Measurements from ENCODE around the gene FAH. TPM values are rescaled to one million over a fixed set of nuclear protein-coding genes. Genes with fewer than 3 reads are reported as not detected.

Gene FAH
- total RNA-seq, 1 donor from 2014 or later = 8.3 TPM

DNA sequence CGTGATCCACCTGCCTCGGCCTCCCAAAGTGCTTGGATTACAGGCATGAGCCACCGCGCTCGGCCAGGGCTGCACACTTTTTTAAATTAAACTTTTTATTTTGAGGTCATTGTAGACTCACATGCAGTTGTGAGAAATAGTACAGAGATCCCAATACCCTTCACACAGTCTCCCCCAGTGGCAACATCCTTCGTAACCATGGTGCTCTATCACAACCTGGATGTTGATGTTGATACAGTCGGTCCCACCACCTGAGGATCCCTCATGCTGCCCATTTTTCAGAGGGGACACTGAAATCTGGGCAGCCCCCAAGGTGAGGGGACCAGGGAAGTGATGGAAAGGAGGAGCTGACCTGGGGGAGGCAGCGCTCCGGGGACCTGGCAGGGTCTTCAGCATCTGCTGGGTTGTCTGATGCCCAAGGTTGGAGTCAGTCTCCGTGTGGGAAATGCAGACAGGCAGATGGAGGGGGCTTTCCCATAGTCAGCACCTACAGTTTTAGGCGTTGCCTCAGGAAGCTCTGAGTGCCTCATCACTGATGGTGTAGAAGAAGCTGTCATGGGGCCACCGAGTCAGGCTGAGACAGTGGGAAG, 17.1 kb downstream of the FAH start:
- no peaks in the 10 kb centered on the region for H3K36me3 ChIP-seq
- no peaks in the 10 kb centered on the region for H3K27me3 ChIP-seq
- H4K20me1 ChIP-seq (ENCODE audit: low read depth) = no peaks in the 10 kb centered on the region
- H3K4me2 ChIP-seq = no peak overlapping the region
- no peak overlapping the region for H3K27ac Mint-ChIP-seq
- H2AFZ ChIP-seq (replicated peaks) = no peak overlapping the region
- H3K79me2 ChIP-seq (ENCODE audit: low read depth) = no peaks in the 10 kb centered on the region
- TF ChIP-seq, protein P1, sequence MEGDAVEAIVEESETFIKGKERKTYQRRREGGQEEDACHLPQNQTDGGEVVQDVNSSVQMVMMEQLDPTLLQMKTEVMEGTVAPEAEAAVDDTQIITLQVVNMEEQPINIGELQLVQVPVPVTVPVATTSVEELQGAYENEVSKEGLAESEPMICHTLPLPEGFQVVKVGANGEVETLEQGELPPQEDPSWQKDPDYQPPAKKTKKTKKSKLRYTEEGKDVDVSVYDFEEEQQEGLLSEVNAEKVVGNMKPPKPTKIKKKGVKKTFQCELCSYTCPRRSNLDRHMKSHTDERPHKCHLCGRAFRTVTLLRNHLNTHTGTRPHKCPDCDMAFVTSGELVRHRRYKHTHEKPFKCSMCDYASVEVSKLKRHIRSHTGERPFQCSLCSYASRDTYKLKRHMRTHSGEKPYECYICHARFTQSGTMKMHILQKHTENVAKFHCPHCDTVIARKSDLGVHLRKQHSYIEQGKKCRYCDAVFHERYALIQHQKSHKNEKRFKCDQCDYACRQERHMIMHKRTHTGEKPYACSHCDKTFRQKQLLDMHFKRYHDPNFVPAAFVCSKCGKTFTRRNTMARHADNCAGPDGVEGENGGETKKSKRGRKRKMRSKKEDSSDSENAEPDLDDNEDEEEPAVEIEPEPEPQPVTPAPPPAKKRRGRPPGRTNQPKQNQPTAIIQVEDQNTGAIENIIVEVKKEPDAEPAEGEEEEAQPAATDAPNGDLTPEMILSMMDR (IDR thresholded peaks at IDR 0.05) = no peak
- TF ChIP-seq EZH2 (IDR thresholded peaks at IDR 0.05) (no peak), EZH2phosphoT487 (IDR thresholded peaks at IDR 0.05) (no peak)
- H3K4me1 Mint-ChIP-seq = peaks cover 6% of the 10 kb centered on the region
- no peaks in the 10 kb centered on the region for H3K9me3 Mint-ChIP-seq
- H3K9me3 ChIP-seq (ENCODE audit: low read depth) = no peaks in the 10 kb centered on the region
- H3K9ac ChIP-seq = no peak overlapping the region
- no peaks in the 10 kb centered on the region for H3F3A ChIP-seq (ENCODE audit: low read depth)
- no peak overlapping the region for H3K4me3 Mint-ChIP-seq
- H3K4me1 ChIP-seq = no peaks in the 10 kb centered on the region
- no peak overlapping the region for H3K4me3 ChIP-seq
- H3K27ac ChIP-seq = no peak overlapping the region
- DNase-seq (ENCODE audit: low spot score) = no peak
- peaks cover 8% of the 10 kb centered on the region for H3K27me3 Mint-ChIP-seq (ENCODE audit: insufficient read depth, low read depth)
- peaks cover 4% of the 10 kb centered on the region for H3K36me3 Mint-ChIP-seq

DNA sequence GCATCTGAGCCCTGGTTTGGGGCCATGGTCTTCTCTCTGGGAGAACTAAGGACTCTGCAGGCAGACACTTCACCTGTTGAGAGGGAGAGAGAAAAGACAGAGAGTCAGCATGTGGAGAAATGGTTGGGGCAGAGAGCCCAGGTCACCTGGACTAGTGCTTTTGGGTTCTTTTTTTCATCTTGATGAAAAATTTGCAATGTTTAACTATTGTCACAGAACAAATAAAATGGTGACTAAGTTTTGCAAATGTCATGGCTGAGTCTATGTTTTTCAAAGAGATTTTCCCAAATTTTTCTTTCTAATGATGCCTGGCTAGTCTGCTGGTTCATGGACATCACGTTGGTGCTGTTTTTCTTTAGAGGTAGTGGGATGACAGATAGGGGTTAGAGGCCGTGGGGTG, 17.8 kb downstream of the FAH start:
- H3K4me1 ChIP-seq = no peaks in the 10 kb centered on the region
- no peak overlapping the region for H3K27ac ChIP-seq
- no peak for DNase-seq (ENCODE audit: low spot score)
- H4K20me1 ChIP-seq (ENCODE audit: low read depth) = no peaks in the 10 kb centered on the region
- H3K4me2 ChIP-seq = no peak overlapping the region
- no peaks in the 10 kb centered on the region for H3K79me2 ChIP-seq (ENCODE audit: low read depth)
- H3K27me3 ChIP-seq = no peaks in the 10 kb centered on the region
- H3K27me3 Mint-ChIP-seq (ENCODE audit: insufficient read depth, low read depth) = peaks cover 8% of the 10 kb centered on the region
- H3K36me3 Mint-ChIP-seq = peaks cover 4% of the 10 kb centered on the region
- H2AFZ ChIP-seq (replicated peaks) = no peak overlapping the region
- TF ChIP-seq EZH2 (IDR thresholded peaks at IDR 0.05) (no peak), EZH2phosphoT487 (IDR thresholded peaks at IDR 0.05) (no peak)
- TF ChIP-seq, protein P1 (IDR thresholded peaks at IDR 0.05) = no peak
- no peak overlapping the region for H3K27ac Mint-ChIP-seq
- H3K9me3 Mint-ChIP-seq = no peaks in the 10 kb centered on the region
- no peaks in the 10 kb centered on the region for H3K36me3 ChIP-seq
- no peaks in the 10 kb centered on the region for H3F3A ChIP-seq (ENCODE audit: low read depth)
- no peak overlapping the region for H3K4me3 ChIP-seq
- H3K4me3 Mint-ChIP-seq = no peak overlapping the region
- peaks cover 6% of the 10 kb centered on the region for H3K4me1 Mint-ChIP-seq
- H3K9me3 ChIP-seq (ENCODE audit: low read depth) = no peaks in the 10 kb centered on the region
- no peak overlapping the region for H3K9ac ChIP-seq

DNA sequence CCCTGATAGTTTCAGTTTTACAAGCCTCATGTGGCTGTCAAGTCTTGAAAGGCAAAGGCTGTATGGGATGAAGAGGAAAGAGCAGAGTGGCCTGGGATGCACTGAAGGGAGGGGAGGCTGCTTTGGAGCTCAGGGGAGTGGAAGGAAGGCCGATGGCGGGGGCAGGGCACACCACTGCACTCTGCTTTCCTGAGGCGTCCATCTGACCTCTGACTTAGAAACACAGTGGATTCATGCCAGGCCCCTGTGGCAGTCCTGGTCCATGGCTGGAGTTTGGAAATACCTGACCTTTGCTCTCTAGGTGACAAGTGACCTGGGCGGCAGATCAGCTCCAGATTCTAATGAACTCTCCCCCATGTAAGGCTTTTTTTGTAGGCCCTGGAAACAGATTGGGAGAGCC, 19.0 kb downstream of the FAH start:
- H3K9me3 Mint-ChIP-seq = no peaks in the 10 kb centered on the region
- H3K36me3 Mint-ChIP-seq = peaks cover 6% of the 10 kb centered on the region
- no peaks in the 10 kb centered on the region for H3K36me3 ChIP-seq
- peaks cover 6% of the 10 kb centered on the region for H3K4me1 Mint-ChIP-seq
- no peak overlapping the region for H3K27ac ChIP-seq
- DNase-seq (ENCODE audit: low spot score) = peak; percentile 36
- no peaks in the 10 kb centered on the region for H3K9me3 ChIP-seq (ENCODE audit: low read depth)
- H2AFZ ChIP-seq (replicated peaks) = no peak overlapping the region
- H3F3A ChIP-seq (ENCODE audit: low read depth) = no peaks in the 10 kb centered on the region
- no peaks in the 10 kb centered on the region for H3K79me2 ChIP-seq (ENCODE audit: low read depth)
- no peaks in the 10 kb centered on the region for H4K20me1 ChIP-seq (ENCODE audit: low read depth)
- H3K27me3 ChIP-seq = no peaks in the 10 kb centered on the region
- peaks cover 11% of the 10 kb centered on the region for H3K27me3 Mint-ChIP-seq (ENCODE audit: insufficient read depth, low read depth)
- no peak overlapping the region for H3K4me3 ChIP-seq
- H3K4me2 ChIP-seq = no peak overlapping the region
- no peak overlapping the region for H3K27ac Mint-ChIP-seq
- no peaks in the 10 kb centered on the region for H3K4me1 ChIP-seq
- no peak overlapping the region for H3K9ac ChIP-seq
- no peak overlapping the region for H3K4me3 Mint-ChIP-seq
- TF ChIP-seq, protein P1 (IDR thresholded peaks at IDR 0.05) = no peak
- no peak for TF ChIP-seq EZH2phosphoT487 (IDR thresholded peaks at IDR 0.05)
- no peak for TF ChIP-seq EZH2 (IDR thresholded peaks at IDR 0.05)
